ENCODE data around the gene NUBPL.

Gene NUBPL

GRCh38 chr14:31578266-31578665 is 17.1 kb downstream of the NUBPL start:
- no peaks in the 10 kb centered on the region for H3K27me3 Mint-ChIP-seq (ENCODE audit: low read depth, poor library complexity)
- no peak for DNase-seq
- peak overlapping the region; percentile 57 for H3K27ac Mint-ChIP-seq
- no peak overlapping the region for H3K4me3 Mint-ChIP-seq
- no peak for TF ChIP-seq CTCF (IDR thresholded peaks at IDR 0.05)
- no peaks in the 10 kb centered on the region for H3K9me3 Mint-ChIP-seq
- peaks cover 18% of the 10 kb centered on the region for H3K36me3 Mint-ChIP-seq (ENCODE audit: low read depth)
- H3K4me1 Mint-ChIP-seq, result peaks cover 17% of the 10 kb centered on the region

- Mint-ChIP-seq H3K4me3 (no peak overlapping the region), H3K27me3 (ENCODE audit: low read depth, poor library complexity) (no peaks in the 10 kb centered on the region), H3K9me3 (no peaks in the 10 kb centered on the region), H3K36me3 (ENCODE audit: low read depth) (peaks cover 23% of the 10 kb centered on the region), H3K27ac (peak overlapping the region; percentile 57), H3K4me1 (peaks cover 17% of the 10 kb centered on the region)
- no peak for DNase-seq
- no peak for TF ChIP-seq CTCF (IDR thresholded peaks at IDR 0.05)
Observed at GRCh38 chr14:31578792-31579501, 17.7 kb downstream of the NUBPL start.

GRCh38 chr14:31580234-31580633 is 19.0 kb downstream of the NUBPL start:
- DNase-seq, result no peak
- peaks cover 17% of the 10 kb centered on the region for H3K4me1 Mint-ChIP-seq
- TF ChIP-seq CTCF (IDR thresholded peaks at IDR 0.05), result no peak
- H3K27ac Mint-ChIP-seq, result no peak overlapping the region
- H3K9me3 Mint-ChIP-seq, result no peaks in the 10 kb centered on the region
- H3K27me3 Mint-ChIP-seq (ENCODE audit: low read depth, poor library complexity), result no peaks in the 10 kb centered on the region
- H3K36me3 Mint-ChIP-seq (ENCODE audit: low read depth), result peaks cover 27% of the 10 kb centered on the region
- H3K4me3 Mint-ChIP-seq, result no peak overlapping the region

- no peak for TF ChIP-seq CTCF (IDR thresholded peaks at IDR 0.05)
- peaks cover 17% of the 10 kb centered on the region for H3K4me1 Mint-ChIP-seq
- H3K4me3 Mint-ChIP-seq, result no peak overlapping the region
- H3K27me3 Mint-ChIP-seq (ENCODE audit: low read depth, poor library complexity), result no peaks in the 10 kb centered on the region
- H3K27ac Mint-ChIP-seq, result no peak overlapping the region
- DNase-seq, result no peak
- H3K36me3 Mint-ChIP-seq (ENCODE audit: low read depth), result peaks cover 15% of the 10 kb centered on the region
- no peaks in the 10 kb centered on the region for H3K9me3 Mint-ChIP-seq
Observed at GRCh38 chr14:31582286-31582691, 21.1 kb downstream of the NUBPL start.

GRCh38 chr14:31582836-31583452 is 21.7 kb downstream of the NUBPL start:
- H3K9me3 Mint-ChIP-seq, result no peaks in the 10 kb centered on the region
- no peak overlapping the region for H3K27ac Mint-ChIP-seq
- H3K36me3 Mint-ChIP-seq (ENCODE audit: low read depth), result peaks cover 9% of the 10 kb centered on the region
- H3K27me3 Mint-ChIP-seq (ENCODE audit: low read depth, poor library complexity), result no peaks in the 10 kb centered on the region
- no peak overlapping the region for H3K4me3 Mint-ChIP-seq
- no peak for TF ChIP-seq CTCF (IDR thresholded peaks at IDR 0.05)
- DNase-seq, result no peak
- peaks cover 17% of the 10 kb centered on the region for H3K4me1 Mint-ChIP-seq

GRCh38 chr14:31590206-31590605 is 29.0 kb downstream of the NUBPL start:
- DNase-seq, result no peak
- H3K9me3 Mint-ChIP-seq, result peaks cover 6% of the 10 kb centered on the region
- H3K27me3 Mint-ChIP-seq (ENCODE audit: low read depth, poor library complexity), result no peaks in the 10 kb centered on the region
- H3K27ac Mint-ChIP-seq, result peak overlapping the region; percentile 56
- H3K4me1 Mint-ChIP-seq, result peaks cover 18% of the 10 kb centered on the region
- H3K4me3 Mint-ChIP-seq, result no peak overlapping the region
- no peak for TF ChIP-seq CTCF (IDR thresholded peaks at IDR 0.05)
- H3K36me3 Mint-ChIP-seq (ENCODE audit: low read depth), result peaks cover 16% of the 10 kb centered on the region
